ENCODE data around the gene RAB8A.
"Not testable (repeated sequence)": the region's sequence is repeated elsewhere in the genome, so short reads cannot be mapped to it uniquely, and the experiment has no call there.

The RAB8A gene

GRCh38 chr19:16076958-16077611, 34.6 kb upstream of the RAB8A start:
- DNase-seq (ENCODE audit: low spot score), result no peak
- POLR2A ChIA-PET (ENCODE audit: low non-redundant PET), result no interaction called here
- TF ChIP-seq CTCF (conservative IDR thresholded peaks at IDR 0.05; ENCODE audit: low read depth), result no peak
- CTCF ChIA-PET, result interaction anchor here (1.0 kb wide), 1 partner anchor 35 kb away, joined by 5 read pairs; no protein-coding TSS in a partner anchor
- peak overlapping the region; percentile 99 for H3K27ac ChIP-seq

GRCh38 chr19:16077984-16078758, 33.5 kb upstream of the RAB8A start:
- DNase-seq (ENCODE audit: low spot score), result no peak
- POLR2A ChIA-PET (ENCODE audit: low non-redundant PET), result no interaction called here
- CTCF ChIA-PET, result interaction anchor here (0.7 to 1.0 kb wide), 2 partner anchors 16 to 36 kb away, joined by 3 to 5 read pairs; no protein-coding TSS in a partner anchor
- H3K27ac ChIP-seq, result peak overlapping the region; percentile 99
- TF ChIP-seq CTCF (conservative IDR thresholded peaks at IDR 0.05; ENCODE audit: low read depth), result no peak

- CTCF ChIA-PET, result no interaction called here
- H3K27ac ChIP-seq, result peak overlapping the region; percentile 99
- TF ChIP-seq CTCF (conservative IDR thresholded peaks at IDR 0.05; ENCODE audit: low read depth), result no peak
- POLR2A ChIA-PET (ENCODE audit: low non-redundant PET), result no interaction called here
- no peak for DNase-seq (ENCODE audit: low spot score)
Measured at GRCh38 chr19:16078759-16079707, 32.7 kb upstream of the RAB8A start.

- peak overlapping the region; percentile 99 for H3K27ac ChIP-seq
- no peak for DNase-seq (ENCODE audit: low spot score)
- no peak for TF ChIP-seq CTCF (conservative IDR thresholded peaks at IDR 0.05; ENCODE audit: low read depth)
- POLR2A ChIA-PET (ENCODE audit: low non-redundant PET), result interaction anchor here (0.6 to 0.9 kb wide), 2 partner anchors 14 to 20 kb away, joined by 3 read pairs; no protein-coding TSS in a partner anchor
- CTCF ChIA-PET, result interaction anchor here (0.8 kb wide), 1 partner anchor 11 kb away, joined by 4 read pairs; no protein-coding TSS in a partner anchor
Measured at GRCh38 chr19:16084067-16084685, 27.5 kb upstream of the RAB8A start.

- peak overlapping the region; percentile 38 for H3K27ac ChIP-seq
- CTCF ChIA-PET, result interaction anchor here (0.6 kb wide), 1 partner anchor 26 kb away, joined by 4 read pairs; no protein-coding TSS in a partner anchor
- POLR2A ChIA-PET (ENCODE audit: low non-redundant PET), result interaction anchor here (0.9 kb wide), 1 partner anchor 15 kb away, joined by 3 read pairs; no protein-coding TSS in a partner anchor
- no peak for DNase-seq (ENCODE audit: low spot score)
- TF ChIP-seq CTCF (conservative IDR thresholded peaks at IDR 0.05; ENCODE audit: low read depth), result no peak
Measured at GRCh38 chr19:16085115-16085514, 26.6 kb upstream of the RAB8A start.

- DNase-seq (ENCODE audit: low spot score); POLR2A ChIA-PET (ENCODE audit: low non-redundant PET): not testable (repeated sequence)
- H3K27ac ChIP-seq, result peak overlapping the region; percentile 39
- CTCF ChIA-PET, result interaction anchor here (1.4 kb wide), 1 partner anchor 10 kb away, joined by 4 read pairs; no protein-coding TSS in a partner anchor
Measured at GRCh38 chr19:16087404-16087803, 24.3 kb upstream of the RAB8A start.

Measured in RWPE1 (cell line).